G401 (cell line): ENCODE data around the gene TSC1. TPM values are rescaled to one million over a fixed set of nuclear protein-coding genes. Genes with fewer than 3 reads are reported as not detected.

Source experiments
- DNase-seq: peaks from one replicate; pipeline ENCODE4 v3.0.0-alpha.2; 2015; ENCODE audit warnings: low spot score
- in situ Hi-C: cut with HindIII; loops from 2 replicates; pipeline ENCODE4 v1.10.0; 2016; ENCODE audit warnings: low sequenced_read_pairs, mixed read lengths
- total RNA-seq: library from RNA; depleted of rRNA; stranded (reverse); fragments of >200 nt; shearing (Covaris generic); gene quantifications from 2 replicates; pipeline ENCODE4 v1.2.3, GENCODE V29; 2014

The TSC1 gene
- total RNA-seq, 1 experiment from 2014 or later, result 28.8 TPM

DNA sequence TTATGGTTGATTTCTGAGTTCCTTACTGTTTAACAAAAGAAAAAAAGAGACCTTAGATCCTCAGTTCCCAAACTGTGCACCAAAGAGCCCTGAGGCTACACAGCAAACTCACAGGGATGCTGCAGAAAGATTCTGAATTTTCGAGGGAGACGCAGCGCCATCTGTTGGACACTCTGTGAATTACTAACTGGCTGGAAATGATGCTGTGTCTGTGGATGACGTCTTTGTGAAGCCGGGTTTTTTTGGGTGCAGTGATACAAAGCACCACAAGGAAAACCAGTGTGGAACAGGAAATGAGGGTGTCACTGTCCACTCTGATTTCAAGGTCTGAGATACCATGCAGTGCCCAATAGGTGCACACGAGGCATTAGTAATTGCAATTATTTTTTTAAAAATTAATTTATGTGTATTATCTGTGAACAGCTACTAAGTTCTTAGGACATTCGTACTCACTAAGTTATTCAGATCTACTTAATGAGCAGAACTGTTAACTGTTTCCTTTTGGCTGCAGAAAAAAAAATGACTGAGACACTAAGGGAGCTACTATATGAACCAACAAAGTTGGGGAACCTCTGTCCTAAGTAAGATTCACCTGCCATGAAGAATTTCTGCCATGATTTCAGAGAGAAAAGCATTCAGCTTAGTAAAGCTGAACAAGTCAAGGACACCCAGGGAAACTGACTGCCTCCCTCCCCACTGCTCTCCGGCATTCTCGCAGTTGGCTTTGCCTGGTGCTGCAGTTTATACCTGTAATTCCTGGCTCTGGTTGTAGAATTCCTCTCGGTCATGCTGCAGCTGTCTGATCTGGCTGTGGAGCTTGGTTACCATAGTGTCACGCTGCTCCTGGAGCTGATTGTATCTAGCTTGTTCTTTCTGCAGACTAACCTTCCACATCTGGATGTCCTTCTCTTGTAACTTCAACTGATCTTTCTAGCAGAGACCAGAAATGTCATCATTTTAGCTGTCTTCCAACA, 42.3 kb downstream of the TSC1 start:
- DNase-seq, result peak; percentile 91
- in situ Hi-C loops, result no loop called here

DNA sequence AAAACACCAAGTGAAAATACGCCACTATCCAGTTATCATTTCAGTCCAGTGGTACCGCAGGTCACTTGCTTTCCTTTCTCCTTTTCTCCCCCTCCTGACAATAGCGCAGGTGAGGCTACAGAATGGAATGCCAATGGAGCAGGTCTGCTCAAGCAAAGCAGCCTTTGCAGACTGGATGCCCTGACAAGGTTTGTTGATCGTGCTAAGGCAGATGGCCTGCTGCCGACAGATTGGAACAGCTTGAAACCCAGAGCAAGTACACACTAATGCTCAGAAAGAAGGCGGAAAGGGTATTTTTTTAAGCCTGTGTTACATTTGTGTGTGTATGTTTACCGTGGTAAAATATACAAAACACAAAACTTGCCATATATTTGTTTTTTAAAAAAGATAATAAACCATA, 46.4 kb downstream of the TSC1 start:
- in situ Hi-C loops, result no loop called here
- DNase-seq, result peak; percentile 93

DNA sequence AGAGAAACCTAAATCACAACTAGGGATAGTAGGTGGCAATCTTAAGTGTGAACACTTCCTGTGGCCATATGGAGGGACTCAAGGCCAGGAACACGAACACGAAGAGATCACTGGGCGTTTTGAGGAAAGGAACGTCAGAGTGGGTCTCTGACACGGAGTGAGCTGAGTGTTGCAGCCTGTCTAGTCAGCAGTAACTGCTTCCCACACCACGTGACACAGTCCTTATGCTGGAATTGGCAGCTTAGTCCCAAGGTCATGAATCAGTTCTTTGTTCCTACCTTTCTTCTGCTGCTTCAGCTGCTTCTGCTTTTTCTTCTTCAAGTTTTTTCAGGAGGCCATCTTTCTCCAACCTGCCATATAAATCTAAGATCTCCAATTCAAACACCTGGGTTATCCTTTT, 47.5 kb downstream of the TSC1 start:
- in situ Hi-C loops, result no loop called here
- peak; percentile 85 for DNase-seq

DNA sequence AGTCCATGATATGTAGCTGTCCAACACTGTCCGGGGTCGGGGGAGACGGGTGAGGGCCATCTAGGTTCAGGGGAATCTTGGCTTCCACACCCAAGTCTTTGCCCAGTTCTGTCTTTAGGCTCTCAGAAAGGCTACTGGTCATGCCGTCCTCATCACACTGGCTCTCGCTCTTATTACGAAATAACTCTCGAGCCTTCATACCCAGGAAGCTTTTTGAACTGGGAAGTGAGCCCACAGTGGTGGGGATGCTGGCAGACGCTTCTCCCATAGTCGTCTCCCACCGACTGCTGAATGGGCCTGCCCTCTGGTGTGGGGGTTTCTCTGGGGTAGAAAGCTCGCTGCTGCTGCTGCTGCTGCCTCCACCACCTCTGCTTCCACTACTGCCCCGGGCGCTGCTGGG, 48.2 kb downstream of the TSC1 start:
- in situ Hi-C loops, result no loop called here
- DNase-seq, result peak; percentile 23

DNA sequence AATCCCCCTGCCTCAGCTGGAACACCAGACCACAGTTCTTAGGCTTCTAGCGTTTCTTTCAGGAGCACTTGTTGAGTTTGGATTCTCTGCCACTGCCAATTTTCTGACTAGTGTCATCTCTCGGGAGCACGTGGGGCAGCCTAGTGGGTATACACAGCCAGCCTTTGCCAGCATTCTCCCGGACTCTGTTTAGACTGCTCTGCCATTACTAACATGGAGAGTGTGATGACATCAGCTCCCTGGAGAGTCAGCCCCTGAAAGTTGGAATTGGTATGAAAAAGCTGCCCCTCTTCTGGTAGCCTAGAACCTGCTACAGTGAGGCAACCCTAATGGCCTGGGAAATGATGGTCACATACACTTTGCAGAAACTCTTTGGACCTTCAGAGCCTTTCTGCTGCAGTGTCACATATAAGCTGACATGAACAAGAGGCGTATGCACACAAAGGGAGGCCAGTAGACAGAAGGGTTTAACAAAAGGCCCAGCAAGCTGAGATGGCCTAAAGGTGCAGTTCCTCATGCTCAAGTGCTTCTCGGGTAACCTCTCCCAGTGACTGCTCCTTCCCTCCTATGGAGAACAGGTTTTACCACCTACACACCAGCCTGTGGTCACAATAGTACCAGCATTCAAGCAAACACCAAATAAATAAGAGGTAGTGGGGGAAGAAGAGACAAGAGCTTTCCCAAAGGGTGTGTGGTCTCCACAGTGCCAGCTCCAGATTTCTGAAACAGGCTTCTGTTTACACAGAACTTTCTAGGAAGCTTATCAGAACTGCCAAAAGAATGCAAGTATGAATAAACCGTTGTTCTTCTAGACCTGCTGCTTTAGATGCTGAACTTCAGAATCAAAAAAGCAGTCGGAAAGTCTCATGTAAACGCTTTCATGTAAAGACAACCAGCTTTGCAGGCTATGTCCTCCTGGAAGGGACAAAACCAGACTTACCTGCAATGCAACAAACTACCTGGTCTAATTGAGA, 49.3 kb downstream of the TSC1 start:
- no peak for DNase-seq
- in situ Hi-C loops, result no loop called here

DNA sequence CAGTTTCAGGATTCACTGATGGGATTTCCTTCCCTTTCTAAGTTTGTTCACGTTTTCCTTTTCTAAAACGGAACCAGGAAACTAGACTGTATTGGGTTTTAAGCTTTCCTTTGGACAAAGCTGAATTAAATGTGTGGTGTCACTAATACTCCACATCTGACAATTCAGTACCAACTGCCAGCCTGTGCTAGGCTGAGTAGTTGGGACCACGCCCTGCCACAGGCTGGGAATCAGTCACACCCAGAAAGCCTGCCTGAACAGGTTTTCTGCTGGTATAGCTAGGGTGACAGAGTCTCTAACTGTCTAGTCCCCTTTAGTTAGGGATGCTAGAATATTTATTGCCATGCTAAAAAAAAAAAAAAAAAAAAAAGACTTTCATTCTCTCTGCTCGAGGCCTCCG, 50.1 kb downstream of the TSC1 start:
- in situ Hi-C loops, result no loop called here
- DNase-seq, result no peak

DNA sequence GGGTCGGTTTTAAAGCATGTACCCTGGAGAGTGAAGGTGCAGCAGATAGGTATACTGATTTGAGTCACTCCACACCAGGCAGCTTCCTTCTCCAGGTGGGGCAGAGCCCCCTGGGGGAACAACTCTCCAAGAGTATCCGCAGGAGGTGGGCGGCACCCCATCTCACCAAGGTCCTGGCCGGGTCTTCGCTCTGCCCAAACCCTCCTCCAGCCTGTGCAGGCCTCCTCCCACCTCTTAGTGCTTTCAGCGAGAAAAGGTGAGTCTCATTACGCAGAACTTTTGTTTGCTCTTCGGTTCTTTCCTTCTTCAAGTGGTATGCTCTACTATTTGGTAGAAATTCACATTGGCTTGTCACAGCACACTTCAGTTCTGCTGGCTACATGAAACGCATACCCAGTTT, 52.0 kb downstream of the TSC1 start:
- in situ Hi-C loops, result no loop called here
- no peak for DNase-seq

DNA sequence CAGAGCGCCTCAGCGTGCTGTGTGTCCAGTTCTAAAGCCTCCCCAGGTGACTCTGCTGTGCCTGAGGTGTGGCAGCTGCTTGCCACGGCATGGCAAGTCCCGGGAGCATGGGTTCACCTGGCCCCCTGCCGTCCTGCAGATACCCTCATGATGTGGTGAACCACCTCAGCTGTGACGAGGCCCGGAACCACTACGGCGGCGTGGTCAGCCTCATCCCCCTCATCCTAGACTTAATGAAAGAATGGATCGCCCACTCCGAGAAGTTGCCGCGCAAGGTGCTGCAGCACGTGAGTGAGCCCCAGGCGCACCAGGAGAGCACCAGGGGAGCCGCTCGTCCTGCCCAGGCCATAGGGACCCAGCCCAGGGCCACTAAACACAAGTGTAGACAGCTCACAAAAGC, 56.3 kb downstream of the TSC1 start:
- no peak for DNase-seq
- in situ Hi-C loops, result no loop called here

DNA sequence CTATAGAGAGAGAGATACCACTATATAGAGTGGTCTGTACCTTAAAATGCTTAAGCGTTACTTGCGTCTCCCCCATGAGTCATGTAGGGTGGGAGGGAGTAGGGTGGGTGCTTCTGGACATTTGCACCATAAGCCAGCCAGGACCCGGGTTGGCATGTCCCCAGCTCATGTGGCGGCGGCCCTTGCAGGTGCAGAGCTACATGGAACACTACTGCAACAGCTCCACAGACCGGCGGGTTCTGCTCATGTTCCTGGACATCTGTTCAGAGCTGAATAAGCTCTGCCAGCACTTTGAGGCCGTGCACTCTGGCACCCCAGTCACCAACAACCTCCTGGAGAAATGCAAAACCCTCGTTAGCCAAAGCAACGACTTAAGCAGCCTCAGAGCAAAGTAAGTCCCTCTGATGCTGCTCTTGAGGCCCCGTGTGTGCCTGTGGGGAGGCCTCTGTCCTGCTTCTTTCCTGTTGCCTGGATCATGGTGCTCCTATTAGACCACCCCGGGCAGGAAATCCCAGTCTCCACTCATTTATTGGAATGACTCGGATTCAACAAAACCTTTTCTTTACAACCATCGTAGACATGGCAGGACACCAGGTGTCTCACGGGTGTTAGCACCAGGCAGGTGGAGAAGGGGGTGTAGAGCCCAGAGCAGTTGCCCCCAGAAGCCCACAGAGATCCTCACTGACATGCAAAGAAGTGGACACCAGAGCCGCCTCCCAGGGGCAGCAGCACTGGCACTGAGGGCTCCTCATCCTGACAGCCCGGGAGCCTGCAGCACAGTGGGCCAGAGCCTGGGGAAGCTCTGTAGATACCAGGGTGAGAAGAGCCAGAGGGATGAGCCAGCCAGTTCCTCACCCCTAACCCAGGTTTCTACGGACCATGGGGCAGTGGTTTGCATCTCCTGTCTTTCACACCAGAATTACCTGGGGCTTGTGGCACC, 57.0 kb downstream of the TSC1 start:
- in situ Hi-C loops, result no loop called here
- no peak for DNase-seq

DNA sequence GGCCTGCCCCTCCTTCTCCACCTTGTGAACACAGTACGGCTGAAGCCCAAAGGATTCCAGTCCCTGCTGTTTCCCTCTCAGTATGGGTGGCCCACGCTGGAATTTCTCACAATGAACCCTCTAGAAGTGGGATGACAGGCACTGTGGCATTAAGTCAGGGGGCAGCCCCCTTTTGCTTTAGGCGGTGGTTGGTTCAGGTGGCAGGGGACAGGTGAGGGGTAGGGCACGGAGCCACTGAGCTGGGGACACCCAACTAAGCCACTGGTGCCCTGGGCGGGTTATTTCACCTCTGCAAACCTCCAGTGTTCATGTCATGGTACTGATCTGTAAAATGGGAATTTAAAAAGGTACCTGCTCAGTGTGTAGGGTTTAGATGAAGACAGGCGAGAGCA, 58.1 kb downstream of the TSC1 start:
- in situ Hi-C loops, result no loop called here
- no peak for DNase-seq

DNA sequence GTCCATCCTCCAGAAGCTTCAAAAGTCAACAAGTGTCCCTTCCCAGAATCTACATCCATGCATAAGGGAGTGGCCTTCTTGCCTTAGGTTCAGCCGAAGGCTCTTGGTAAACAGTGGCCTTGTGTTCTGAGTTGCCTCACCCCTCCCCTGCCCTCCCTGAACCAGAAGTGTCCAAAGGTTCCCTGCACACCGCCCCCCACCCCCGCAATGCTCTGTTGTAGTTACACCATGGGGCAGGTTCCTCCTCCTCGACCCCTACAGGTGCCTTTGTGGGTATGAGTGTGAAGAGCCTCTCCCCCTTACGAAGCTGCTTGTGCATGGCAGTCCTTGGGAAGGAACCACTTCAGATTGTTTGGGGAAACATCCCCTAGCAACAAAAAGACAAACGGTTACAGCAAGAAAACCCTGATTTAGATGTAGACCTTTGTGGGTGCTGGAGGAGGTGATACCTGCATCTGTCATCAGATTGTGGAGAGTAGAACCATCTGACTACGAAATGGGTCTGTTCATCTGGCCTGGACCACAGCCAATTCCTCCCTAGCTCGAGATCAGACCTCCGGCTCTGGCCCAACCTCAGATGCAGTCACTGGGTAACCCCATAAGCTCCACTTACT, 58.6 kb downstream of the TSC1 start:
- no peak for DNase-seq
- in situ Hi-C loops, result no loop called here

DNA sequence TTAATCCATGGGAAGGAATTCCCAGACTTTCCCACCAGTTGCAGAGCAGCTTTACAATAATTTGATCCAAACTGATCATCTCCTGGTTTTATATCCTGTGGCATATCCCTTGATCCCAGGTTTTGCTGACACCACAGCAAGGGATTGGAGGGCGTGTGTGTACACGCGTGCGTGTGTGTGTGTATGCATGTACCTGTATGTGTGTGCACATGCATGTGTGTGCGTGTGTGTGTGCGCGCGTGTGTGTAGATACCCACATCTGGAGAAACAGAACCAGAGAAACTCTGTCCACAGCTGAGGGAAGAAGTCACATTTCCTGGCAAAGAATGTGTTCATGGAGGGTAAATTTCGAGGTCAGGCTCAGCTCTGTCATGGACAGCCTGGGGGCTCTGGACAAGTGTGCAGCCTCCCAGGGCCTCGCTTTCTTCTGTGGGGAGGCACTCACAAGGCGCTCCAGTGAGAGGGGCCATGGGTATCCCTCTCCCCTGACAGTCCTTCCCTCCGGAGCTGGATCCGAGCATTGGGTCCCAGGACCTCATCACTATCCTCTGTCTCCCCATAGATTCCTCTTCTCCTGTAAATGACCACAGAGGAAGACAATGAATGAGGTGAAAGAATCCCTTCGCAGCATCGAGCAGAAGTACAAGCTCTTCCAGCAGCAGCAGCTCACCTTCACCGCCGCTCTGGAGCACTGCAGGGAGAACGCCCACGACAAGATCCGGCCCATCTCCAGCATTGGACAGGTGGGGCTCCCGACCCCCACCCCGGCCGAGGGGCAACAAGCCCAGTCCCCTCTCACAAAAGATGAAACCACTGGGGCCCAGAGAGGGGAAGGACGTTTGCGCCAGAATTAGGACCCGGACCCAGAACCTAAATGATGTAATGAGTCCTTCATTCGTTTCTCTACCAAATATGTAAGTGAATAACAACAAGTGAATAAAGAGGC, 60.8 kb downstream of the TSC1 start:
- no peak for DNase-seq
- in situ Hi-C loops, result no loop called here

DNA sequence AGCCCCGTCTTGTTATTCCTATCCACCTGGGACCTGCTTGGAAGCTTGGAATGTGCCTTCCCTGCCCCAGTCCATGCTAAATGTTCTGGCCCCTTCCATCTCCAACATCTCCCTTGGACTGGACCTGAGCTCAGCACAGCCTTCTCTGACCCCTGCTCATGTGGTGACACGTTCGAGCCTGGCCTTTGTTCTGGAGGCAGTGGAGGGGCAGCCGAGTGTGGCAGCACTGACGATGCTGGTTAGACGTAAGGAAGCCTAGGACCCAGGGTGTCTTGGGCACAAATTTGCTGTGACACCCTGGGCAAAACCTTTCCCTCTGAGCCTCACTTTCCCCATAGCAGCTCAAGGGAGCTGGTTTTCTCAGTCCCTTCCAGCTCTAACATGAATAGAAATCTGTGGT, 61.8 kb downstream of the TSC1 start:
- DNase-seq, result no peak
- in situ Hi-C loops, result no loop called here

DNA sequence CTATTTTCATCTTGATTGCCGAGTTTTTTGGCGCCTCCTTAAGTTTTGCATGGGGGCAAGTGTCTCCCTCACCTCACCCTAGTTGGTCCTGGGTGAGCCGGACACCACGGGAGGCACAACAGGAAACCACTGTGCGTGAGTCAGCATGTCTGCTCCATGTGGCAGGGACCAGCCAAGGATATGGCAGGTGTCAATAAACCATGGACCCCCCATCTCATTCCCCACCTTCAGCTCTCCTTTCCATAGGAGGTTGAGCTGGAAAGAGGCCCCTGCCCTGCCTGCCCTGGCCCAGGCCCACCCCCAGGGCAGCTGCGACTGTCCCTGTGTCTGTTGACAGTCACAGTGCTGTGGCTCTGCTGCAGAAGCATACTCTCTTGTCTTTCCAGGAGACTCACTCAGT, 62.6 kb downstream of the TSC1 start:
- in situ Hi-C loops, result no loop called here
- no peak for DNase-seq

DNA sequence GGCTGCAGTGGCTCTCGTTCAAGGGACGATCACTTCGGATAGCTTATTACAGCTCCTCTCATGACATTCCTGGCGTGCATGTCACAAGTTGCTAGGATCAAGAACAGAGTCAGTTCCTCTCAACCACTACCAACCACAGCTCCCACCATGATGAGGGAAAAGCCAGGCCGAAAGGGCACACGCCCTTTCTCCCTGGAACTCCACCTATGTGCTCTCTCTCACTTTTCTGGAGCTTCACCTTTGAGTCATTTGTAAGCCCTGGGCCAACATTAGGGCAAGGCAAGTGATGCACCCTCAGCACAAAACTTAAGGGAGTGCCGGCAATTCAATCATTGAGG, 64.1 kb downstream of the TSC1 start:
- in situ Hi-C loops, result no loop called here
- DNase-seq, result peak; percentile 19

DNA sequence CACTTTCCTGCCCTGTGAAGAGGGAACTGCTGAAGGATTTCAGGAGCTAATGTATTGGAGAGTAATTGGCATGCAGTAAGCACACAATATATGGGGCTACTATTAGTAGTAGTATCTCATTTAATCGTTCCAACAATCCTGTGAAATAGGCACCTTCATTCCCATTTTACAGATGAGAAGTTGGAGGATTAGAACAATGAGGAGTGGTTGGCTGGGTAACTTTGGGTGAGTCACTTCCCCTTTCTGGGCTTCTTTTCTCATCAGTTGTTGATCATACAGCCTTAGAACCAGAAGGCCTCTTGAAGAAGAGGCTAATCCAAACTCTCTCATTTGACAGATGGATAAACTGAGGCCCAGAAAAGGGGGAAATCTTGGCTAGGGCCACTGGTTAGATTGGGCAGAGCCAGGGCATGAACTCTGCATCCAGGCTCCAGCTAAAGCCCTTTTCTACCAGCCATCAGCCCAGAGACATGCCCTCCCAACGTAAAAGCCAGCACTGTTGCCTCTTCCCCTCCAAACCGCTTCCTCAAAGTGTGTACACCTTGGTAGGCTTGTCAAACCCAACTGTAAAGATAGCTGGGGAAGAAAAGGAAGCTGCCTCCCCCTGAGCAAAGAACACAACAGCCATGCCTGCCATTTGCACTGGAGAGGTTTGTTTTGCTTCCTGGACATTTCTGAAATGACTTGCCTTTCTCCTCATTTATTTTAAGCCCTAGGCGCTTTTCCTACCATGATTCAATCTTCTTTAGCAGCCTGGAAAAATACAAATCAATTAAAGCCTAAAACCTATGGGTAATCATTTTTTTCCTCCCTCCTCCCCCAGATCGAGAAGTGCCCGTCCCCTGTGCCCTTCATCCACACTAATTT, 64.7 kb downstream of the TSC1 start:
- in situ Hi-C loops, result no loop called here
- DNase-seq, result no peak
